Stimulated activated CD4-positive, alpha-beta T cell treated with anti-CD3 and anti-CD28 coated beads, Interleukin-2, amount 100 ng/mL, for 4 hours (primary cell): ENCODE data around the gene ZSWIM6.

Experiments used
- DNase-seq: peaks from one replicate; pipeline ENCODE4 v3.0.0-alpha.2; 2020; ENCODE audit warnings: low read depth

The ZSWIM6 gene

DNA sequence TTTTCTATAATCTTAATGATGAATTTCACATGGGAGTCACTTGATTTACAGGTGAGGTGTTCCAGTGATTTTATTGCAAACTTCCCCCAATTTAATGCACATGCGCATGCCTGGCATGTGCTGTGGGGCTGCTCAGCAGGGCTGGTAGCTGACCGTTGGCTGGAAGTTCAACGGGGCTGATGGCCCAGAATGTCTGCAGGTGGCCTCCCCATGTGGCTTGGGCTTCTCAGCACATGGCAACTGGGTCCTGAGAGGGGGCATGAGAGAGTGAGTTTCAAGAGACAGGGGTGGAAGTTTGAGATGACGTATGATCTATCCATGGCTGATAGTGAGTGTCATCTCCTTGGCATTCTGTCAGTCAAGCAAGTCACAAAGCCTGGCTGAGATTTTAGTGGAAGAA lies 259.8 kb downstream of the ZSWIM6 start:
- no peak for DNase-seq

DNA sequence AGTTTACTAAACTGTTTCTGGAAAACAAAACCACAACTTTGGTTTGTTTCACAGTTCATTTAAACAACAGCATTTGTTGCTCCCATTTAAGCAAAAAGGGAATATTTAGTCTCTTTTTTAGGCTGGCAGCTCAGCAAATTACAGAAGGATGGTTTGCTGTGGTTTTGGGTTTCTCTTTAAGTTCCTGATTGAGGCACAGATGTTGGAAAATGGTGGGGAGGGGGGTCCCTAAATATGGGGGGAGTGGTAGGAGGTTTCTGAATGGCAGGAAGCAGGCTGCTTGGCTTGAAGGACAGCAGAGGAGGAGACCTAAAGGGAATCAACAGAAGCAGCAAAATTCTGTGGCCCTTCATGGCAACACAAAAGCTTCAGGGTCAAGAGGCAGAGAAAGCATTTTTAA lies 263.4 kb downstream of the ZSWIM6 start:
- DNase-seq, result no peak
